GM12891 (cell line): ENCODE results near the gene PLEKHJ1.
A peak's percentile ranks its signal among the peaks of the same experiment; 100 is the strongest.

ENCODE experiments used
- DNase-seq: peaks from one replicate; pipeline ENCODE4 v3.0.0; 2011; ENCODE audit warnings: low spot score; ENCODE audit not compliant: insufficient read length
- FAIRE-seq: peaks from 2 replicates; lab custom pipeline; 2011; peaks lifted over from hg19 to GRCh38; lab: Jason Lieb, UNC
- PAX5 ChIP-seq: IDR thresholded peaks from 2 replicates; pipeline ENCODE4 v1.6.1; 2011; ENCODE audit warnings: low read length, moderate library complexity, mild to moderate bottlenecking; ENCODE audit not compliant: insufficient read depth, severe bottlenecking
- POLR2A ChIP-seq: IDR thresholded peaks from 2 replicates; pipeline ENCODE4 v1.6.1; 2011; ENCODE audit warnings: low read depth, low read length, control low read depth
- POLR2AphosphoS5 ChIP-seq: IDR thresholded peaks from 2 replicates; pipeline ENCODE4 v1.6.1; 2011; ENCODE audit warnings: low read depth, low read length, control low read depth
- POU2F2 ChIP-seq: IDR thresholded peaks from 2 replicates; pipeline ENCODE4 v1.6.1; 2011; ENCODE audit warnings: low read depth, mild to moderate bottlenecking, control low read depth, low read length, moderate library complexity
- SPI1 ChIP-seq: IDR thresholded peaks from 2 replicates; pipeline ENCODE4 v1.6.1; 2011; ENCODE audit warnings: low read depth, low read length, control low read depth
- TAF1 ChIP-seq: IDR thresholded peaks from 2 replicates; pipeline ENCODE4 v1.6.1; 2011; ENCODE audit warnings: low read depth, low read length, control low read depth

The PLEKHJ1 gene

DNA sequence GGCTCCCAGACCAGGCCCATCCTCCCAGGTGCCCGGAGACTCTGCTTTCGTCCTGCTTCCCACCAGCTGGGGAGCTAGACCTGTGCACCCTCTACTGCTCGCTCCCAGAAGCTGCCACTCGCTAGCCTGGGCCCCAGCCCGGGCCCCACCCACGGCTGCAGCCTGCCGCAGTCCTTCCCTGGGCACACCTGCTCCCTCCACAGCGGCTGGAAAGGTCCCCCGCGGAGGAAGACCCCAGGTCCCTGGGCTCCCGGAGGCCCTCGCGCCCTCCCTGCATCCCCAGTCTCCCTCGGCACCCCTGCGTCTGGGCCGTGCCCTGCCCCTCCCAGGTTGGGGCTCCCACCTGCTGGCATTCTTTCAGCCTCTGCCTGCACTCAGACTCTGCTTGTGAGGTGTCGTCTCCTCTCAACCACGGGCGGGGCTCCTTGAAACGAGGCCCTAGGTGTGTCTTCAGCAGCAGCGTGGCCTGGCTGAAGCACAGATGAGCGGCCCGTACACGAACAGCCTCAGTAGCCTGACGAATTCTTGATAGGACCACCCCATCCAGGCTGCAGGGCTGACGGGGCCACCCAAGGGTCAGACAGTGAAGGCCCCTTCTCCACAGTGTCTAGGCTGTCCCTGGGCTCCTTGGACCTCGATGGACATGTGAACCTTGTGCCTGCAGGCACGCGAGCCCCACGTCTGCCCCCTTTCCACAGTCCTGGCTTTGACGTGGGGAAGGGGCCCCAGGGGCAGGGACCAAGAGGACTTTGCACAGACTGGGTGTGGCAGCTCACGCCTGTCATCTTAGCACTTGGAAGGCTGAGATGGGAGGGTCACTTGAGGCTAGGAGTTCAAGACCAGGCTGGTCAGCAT is 44.4 kb downstream of the PLEKHJ1 start:
- TF ChIP-seq POU2F2, result no peak
- TF ChIP-seq PAX5, result no peak
- TF ChIP-seq POLR2AphosphoS5, result no peak
- no peak for TF ChIP-seq TAF1
- no peak for TF ChIP-seq SPI1
- no peak for DNase-seq
- no peak for FAIRE-seq

DNA sequence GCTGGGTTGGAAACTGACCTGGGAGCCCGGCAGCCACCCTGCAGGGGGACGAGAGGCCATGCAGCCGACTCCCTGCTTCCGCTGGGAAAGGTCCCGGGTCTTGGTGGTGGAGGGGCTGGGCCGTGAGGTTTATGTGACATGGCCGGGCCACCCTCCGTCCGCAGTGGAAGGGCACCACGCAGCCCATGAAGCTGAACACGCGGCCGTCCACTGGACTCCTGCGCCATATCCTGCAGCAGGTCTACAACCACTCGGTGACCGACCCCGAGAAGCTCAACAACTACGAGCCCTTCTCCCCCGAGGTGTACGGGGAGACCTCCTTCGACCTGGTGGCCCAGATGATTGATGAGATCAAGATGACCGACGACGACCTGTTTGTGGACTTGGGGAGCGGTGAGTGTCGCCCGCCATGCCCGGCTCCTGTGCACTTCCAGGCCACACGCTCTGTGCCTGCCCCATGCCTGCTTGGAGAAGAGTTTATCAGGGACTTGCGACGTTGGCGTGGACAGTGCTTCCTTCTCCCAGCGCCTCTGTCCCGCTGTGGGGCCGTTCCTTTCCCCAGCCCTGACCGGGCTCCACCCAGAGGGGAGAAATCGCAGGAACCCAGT is 45.2 kb downstream of the PLEKHJ1 start:
- TF ChIP-seq TAF1 (no peak), POU2F2 (no peak), SPI1 (no peak), POLR2A (no peak), PAX5 (no peak), POLR2AphosphoS5 (no peak)
- DNase-seq, result no peak
- no peak for FAIRE-seq

DNA sequence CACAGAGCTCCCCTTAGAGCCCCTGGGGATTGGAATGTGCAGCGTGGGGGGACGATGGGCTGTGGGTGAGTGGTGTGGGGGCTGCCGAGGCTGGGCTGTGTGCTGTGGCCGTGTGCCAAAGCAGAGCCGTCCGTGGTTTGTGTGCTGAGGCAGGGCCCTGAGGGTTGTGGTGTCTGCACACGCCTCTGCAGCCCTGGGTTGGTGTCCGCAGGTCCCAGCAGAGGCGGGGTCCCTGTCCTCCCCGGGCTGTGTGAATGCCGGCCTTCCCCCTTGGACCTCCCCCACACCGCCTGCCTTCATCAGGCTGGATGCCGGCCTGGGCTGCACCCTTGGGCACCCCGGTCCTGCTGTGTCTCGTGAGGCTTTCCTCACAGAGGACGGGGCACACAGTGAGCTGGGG is 46.2 kb downstream of the PLEKHJ1 start:
- DNase-seq, result no peak
- TF ChIP-seq POU2F2 (no peak), POLR2AphosphoS5 (no peak), TAF1 (no peak), SPI1 (no peak), PAX5 (no peak), POLR2A (no peak)
- FAIRE-seq, result no peak

DNA sequence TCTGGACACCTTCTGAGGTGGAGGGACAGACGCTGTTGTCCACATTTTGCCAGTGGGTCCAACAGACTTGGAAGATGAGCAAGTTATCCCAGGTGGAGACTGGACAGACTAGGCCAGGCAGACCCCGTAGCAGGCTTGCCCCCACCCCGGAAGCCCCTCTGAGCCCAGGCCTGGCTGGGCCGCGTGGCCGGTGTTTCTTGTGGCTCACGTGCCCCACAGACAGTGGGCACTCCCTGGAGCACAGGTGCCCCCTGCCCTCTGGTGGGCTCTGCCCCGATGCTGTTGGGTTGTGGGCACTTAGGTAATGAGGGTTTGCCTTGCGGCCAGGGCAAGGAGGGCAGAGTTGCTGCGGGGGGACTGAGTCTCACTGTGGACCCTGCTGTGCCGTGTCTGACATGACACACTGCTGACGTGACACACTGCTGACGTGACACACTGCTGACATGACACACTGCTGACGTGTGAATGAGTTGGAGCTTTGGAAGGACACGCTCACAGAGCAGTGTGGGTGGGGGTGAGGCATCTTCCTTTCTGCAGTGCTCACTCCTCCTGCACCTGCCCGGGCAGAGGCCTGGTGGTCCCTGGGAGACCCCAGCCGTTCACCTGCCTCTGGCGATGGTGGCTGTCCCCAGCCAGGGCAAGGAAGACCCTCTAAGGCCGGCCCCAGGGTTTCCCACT is 47.3 kb downstream of the PLEKHJ1 start:
- DNase-seq (no peak), FAIRE-seq (peak; percentile 76)
- TF ChIP-seq POU2F2 (no peak), POLR2A (no peak), POLR2AphosphoS5 (no peak), SPI1 (no peak), PAX5 (no peak), TAF1 (no peak)

DNA sequence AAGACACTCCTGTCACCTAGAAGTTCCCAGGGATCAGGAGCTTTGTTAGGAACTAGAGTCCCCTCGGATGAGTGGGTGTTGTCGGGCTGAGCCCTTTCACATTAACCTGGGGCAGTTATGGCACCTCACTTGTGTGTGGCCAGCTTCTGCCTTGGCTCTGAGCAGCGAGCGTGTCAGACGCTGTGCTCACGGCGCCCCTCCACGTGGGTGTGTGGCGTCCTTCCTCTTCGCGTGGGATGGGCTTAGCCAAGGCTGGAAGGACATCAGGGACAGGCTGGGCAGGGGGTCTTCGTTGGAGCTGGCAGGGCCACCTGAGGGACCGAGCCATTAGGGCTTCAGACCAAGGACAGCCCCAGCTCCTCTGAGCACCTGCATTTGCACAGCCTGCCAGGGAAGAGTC is 49.0 kb downstream of the PLEKHJ1 start:
- DNase-seq, result no peak
- no peak for TF ChIP-seq POLR2AphosphoS5
- no peak for TF ChIP-seq PAX5
- TF ChIP-seq POU2F2, result no peak
- TF ChIP-seq TAF1, result no peak
- TF ChIP-seq SPI1, result no peak
- TF ChIP-seq POLR2A, result no peak
- FAIRE-seq, result peak; percentile 64

DNA sequence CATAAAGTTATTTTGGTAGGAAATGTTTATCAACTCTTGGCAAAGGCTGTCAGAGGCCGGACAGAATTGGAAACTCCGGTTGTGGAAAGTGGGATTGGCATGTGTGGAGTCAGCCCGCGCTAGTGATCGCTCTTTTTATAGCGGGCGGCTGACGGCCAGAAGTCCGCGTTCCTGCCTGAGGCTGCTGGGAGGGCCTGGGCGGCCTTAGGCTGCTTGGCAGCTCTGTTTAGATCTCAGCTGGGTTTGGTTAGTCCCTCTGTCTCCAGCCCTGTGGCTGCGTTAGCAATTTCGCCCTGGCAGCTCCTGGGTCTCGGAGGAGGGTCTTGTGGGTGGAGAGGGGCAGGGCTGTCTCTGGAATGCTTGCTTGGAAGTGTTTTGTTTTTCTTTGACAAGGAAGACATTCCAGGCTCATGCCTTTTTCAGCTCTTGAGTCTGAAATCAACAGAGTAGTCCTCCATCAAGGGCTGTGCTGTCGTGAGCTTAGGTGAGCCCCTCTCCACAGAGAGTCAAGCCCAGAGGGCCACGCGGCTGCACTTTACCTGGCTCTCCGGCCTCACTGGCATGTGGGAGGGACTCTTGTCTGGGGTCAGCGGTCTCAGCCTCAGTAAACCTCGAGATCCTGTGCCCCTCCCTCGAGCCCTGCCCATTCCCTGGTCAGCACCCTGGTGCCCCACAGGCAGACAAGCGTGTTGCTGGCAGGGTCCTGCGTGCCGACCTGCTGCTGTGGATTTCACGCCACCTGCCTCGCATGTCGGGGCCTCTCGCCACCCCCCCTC is 49.9 kb downstream of the PLEKHJ1 start:
- no peak for FAIRE-seq
- TF ChIP-seq POU2F2 (no peak), SPI1 (no peak), POLR2AphosphoS5 (no peak), POLR2A (no peak), PAX5 (no peak), TAF1 (no peak)
- DNase-seq, result no peak

DNA sequence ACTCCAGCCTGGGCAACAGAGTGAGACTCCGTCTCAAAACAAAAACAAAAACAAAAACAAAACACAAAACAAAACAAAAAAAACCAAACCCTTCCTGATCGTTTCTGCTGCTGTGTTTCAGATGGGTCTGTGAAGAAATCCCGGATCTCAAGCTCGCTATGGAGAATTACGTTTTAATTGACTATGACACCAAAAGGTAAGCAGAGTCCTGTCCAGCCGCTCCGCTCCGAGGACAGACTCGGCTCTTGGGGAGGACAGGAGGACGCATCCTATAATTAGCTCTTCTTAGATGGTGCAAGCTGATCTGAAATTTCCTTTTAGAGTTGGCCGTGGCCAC is 50.4 kb downstream of the PLEKHJ1 start:
- TF ChIP-seq POU2F2 (no peak), SPI1 (no peak), POLR2A (no peak), TAF1 (no peak)
- DNase-seq, result no peak
- no peak for FAIRE-seq

DNA sequence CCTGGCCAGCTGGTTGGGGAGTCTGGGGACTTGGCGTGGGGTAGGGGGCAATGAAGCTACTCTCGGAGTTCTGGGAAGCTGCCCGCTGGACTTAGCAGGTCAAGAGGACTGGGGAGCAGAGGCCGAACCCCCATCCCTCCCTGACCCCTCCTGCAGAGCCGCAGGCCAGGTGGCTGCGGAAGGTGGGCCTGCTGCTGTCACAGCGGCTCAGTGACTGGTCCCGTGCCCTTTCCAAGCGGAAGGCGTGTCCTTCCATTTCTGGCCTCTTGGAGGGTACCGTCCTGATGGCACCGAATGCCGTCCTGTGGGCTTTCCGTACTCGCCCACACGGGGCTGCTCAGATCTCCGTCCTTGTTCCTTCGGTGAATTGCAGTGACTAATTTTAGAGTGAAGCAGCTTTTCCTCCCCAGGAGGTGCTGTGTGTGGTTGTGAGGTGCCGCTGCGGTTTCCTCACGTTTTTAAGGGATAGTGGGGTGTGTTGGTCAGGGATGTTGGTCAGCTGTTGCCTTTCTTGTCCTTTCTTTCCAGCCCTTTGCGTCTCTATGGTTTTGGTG is 51.6 kb downstream of the PLEKHJ1 start:
- DNase-seq (no peak), FAIRE-seq (no peak)
- TF ChIP-seq PAX5, result no peak
- TF ChIP-seq TAF1, result no peak
- no peak for TF ChIP-seq SPI1
- no peak for TF ChIP-seq POLR2AphosphoS5
- TF ChIP-seq POLR2A, result no peak
- no peak for TF ChIP-seq POU2F2
